Fibroblast of pulmonary artery (primary cell): ENCODE results near the gene ALK.

Source experiments
- DNase-seq: peaks from one replicate; pipeline ENCODE4 v3.0.0-alpha.2; 2010; ENCODE audit warnings: low read depth
- H3K4me3 ChIP-seq: replicated peaks from 2 replicates; pipeline ENCODE4 v1.5.1; 2011; ENCODE audit warnings: low read depth, mild to moderate bottlenecking, control low read depth, low read length, moderate library complexity
- CTCF ChIP-seq: IDR thresholded peaks from 2 replicates; pipeline ENCODE4 v1.5.1; 2011; ENCODE audit warnings: mild to moderate bottlenecking, control low read depth, low read length, inconsistent platforms; ENCODE audit errors: missing control alignments

Gene ALK

GRCh38 chr2:29417630-29418029 lies 503.8 kb downstream of the ALK start:
- no peak for DNase-seq
- no peak for TF ChIP-seq CTCF
- H3K4me3 ChIP-seq, result no peak overlapping the region

- TF ChIP-seq CTCF, result no peak
- no peak overlapping the region for H3K4me3 ChIP-seq
- DNase-seq, result no peak
Measured at GRCh38 chr2:29412197-29412925, 509.0 kb downstream of the ALK start.

- DNase-seq, result no peak
- no peak for TF ChIP-seq CTCF
- no peak overlapping the region for H3K4me3 ChIP-seq
Measured at GRCh38 chr2:29405707-29406106, 515.7 kb downstream of the ALK start.

- TF ChIP-seq CTCF, result no peak
- no peak for DNase-seq
- H3K4me3 ChIP-seq, result no peak overlapping the region
Measured at GRCh38 chr2:29405266-29405665, 516.1 kb downstream of the ALK start.

- TF ChIP-seq CTCF, result no peak
- H3K4me3 ChIP-seq, result no peak overlapping the region
- DNase-seq, result no peak
Measured at GRCh38 chr2:29401994-29402393, 519.4 kb downstream of the ALK start.

- H3K4me3 ChIP-seq, result no peak overlapping the region
- DNase-seq, result no peak
- no peak for TF ChIP-seq CTCF
Measured at GRCh38 chr2:29400930-29401653, 520.3 kb downstream of the ALK start.
